HepG2 (cell line): Measurements from ENCODE around the gene RABGAP1L. TPM values are rescaled to one million over a fixed set of nuclear protein-coding genes. Genes with fewer than 3 reads are reported as not detected.

ENCODE experiments used
- ATAC-seq: fragments of 200-7000 bp; cut with Tn5 transposase; 3 replicates; pipeline ENCODE4 v1.9.1; 2020; ENCODE audit warnings: mild to moderate bottlenecking, moderate library complexity
- BruUV-seq: library from RNA; stranded (reverse); fragments of 400-500 nt; replicated peaks from 2 replicates; lab custom pipeline; 2021; lab: Mats Ljungman, UMichigan
- CTCF ChIA-PET: fragments of 300-600 bp; formaldehyde crosslinking; extraction: SDS; loops from one replicate; lab custom pipeline; 2021; ENCODE audit warnings: low total read pairs, inconsistent platforms, low intra/inter-chr PET ratio; lab: Yijun Ruan, JAX
- POLR2A ChIA-PET: fragments of 350-600 bp; sonication (Branson Sonifier 250); formaldehyde crosslinking; loops from one replicate; lab custom pipeline; 2020; ENCODE audit warnings: antibody characterized with exemption, inconsistent platforms; lab: Yijun Ruan, JAX
- DNase-seq: peaks from one replicate; pipeline ENCODE4 v3.0.0-alpha.2; 2015; ENCODE audit warnings: low spot score
- FAIRE-seq: peaks from 3 replicates; lab custom pipeline; 2011; peaks lifted over from hg19 to GRCh38; lab: Jason Lieb, UNC
- H2AFZ ChIP-seq: one replicate; pipeline ENCODE4 v1.6.1; 2011; ENCODE audit warnings: low read length, inconsistent platforms
- H3K27ac ChIP-seq: fragments of 300-600 bp; 3 replicates; pipeline ENCODE4 v1.8.0; 2011; ENCODE audit warnings: mixed run types, mild to moderate bottlenecking, mixed read lengths, low read length, inconsistent platforms; ENCODE audit not compliant: insufficient read depth; ENCODE audit errors: extremely low read length
- H3K27me3 ChIP-seq, 2 experiments: fragments of 200-600 bp in 1 of 2; 2 replicates in 1 of 2; 3 replicates in 1 of 2; pipeline versions ENCODE4 v1.6.0 to v1.8.0; 2011; ENCODE audit warnings: low read length in 2 of 2, mild to moderate bottlenecking in 2 of 2, moderate library complexity in 2 of 2, inconsistent platforms in 1 of 2; ENCODE audit not compliant: insufficient read depth in 2 of 2, control insufficient read depth in 1 of 2
- H3K36me3 ChIP-seq, 2 experiments: fragments of 200-600 bp in 1 of 2; replicated peaks in 1 of 2; 2 replicates in 1 of 2; 3 replicates in 1 of 2; pipeline versions ENCODE4 v1.5.1 to v1.8.0; 2011; ENCODE audit warnings: low read length in 2 of 2, inconsistent platforms in 1 of 2; ENCODE audit not compliant: insufficient read depth in 2 of 2, control insufficient read depth in 1 of 2
- H3K4me1 ChIP-seq: 2 replicates; pipeline ENCODE4 v1.5.1; 2012; ENCODE audit warnings: low read length, inconsistent platforms; ENCODE audit not compliant: insufficient read depth
- H3K4me2 ChIP-seq: 2 replicates; pipeline ENCODE4 v1.6.0; 2011; ENCODE audit warnings: low read depth, low read length, inconsistent platforms
- H3K4me3 ChIP-seq, 3 experiments: fragments of 200-600 bp in 1 of 3; sonication (generic), shearing (Covaris generic) in 1 of 3; replicated peaks in 1 of 3; 2 replicates each; pipeline ENCODE4 v1.5.1; 2011 to 2016; ENCODE audit warnings: low read length in 3 of 3, inconsistent platforms in 2 of 3, low read depth in 2 of 3, mild to moderate bottlenecking in 2 of 3, control low read depth in 1 of 3, mixed read lengths in 1 of 3; ENCODE audit not compliant: insufficient read depth in 1 of 3
- H3K79me2 ChIP-seq: one replicate; pipeline ENCODE4 v1.6.1; 2011; ENCODE audit warnings: low read length, inconsistent platforms; ENCODE audit not compliant: insufficient read depth
- H3K9ac ChIP-seq: 2 replicates; pipeline ENCODE4 v1.6.0; 2011; ENCODE audit warnings: mild to moderate bottlenecking, low read depth, low read length, inconsistent platforms; ENCODE audit not compliant: insufficient read depth
- H3K9me3 ChIP-seq: 2 replicates; pipeline ENCODE4 v1.5.1; 2012; ENCODE audit warnings: mild to moderate bottlenecking, low read length
- H4K20me1 ChIP-seq: 2 replicates; pipeline ENCODE4 v1.6.0; 2011; ENCODE audit warnings: inconsistent platforms, mild to moderate bottlenecking, low read length, moderate library complexity; ENCODE audit not compliant: insufficient read depth
- BHLHE40 ChIP-seq: IDR thresholded peaks from 2 replicates; pipeline ENCODE4 v1.6.1; 2011; ENCODE audit warnings: low read length, improper control_type of control experiment
- HOXA3 ChIP-seq: sonication (generic); formaldehyde crosslinking; IDR thresholded peaks from 2 replicates; pipeline ENCODE4 v1.5.0; 2020; ENCODE audit warnings: missing genetic modification reagents
- KLF15 ChIP-seq: sonication (generic); formaldehyde crosslinking; IDR thresholded peaks from 2 replicates; pipeline ENCODE4 v1.8.1; 2023; ENCODE audit warnings: borderline replicate concordance, mild to moderate bottlenecking, inconsistent platforms, missing genetic modification reagents, mixed read lengths
- RELA ChIP-seq: sonication (generic); formaldehyde crosslinking; IDR thresholded peaks from 2 replicates; pipeline ENCODE4 v1.4.0; 2020; ENCODE audit warnings: missing genetic modification reagents
- SCMH1 ChIP-seq: sonication (generic); formaldehyde crosslinking; IDR thresholded peaks from 2 replicates; pipeline ENCODE4 v1.9.0; 2021; ENCODE audit warnings: missing genetic modification reagents, mild to moderate bottlenecking, borderline replicate concordance
- TBX3 ChIP-seq: fragments of 450-650 bp; IDR thresholded peaks from 2 replicates; pipeline ENCODE4 v1.6.1; 2017; ENCODE audit warnings: antibody characterized with exemption, mild to moderate bottlenecking, inconsistent platforms, borderline replicate concordance
- ZHX2 ChIP-seq, 2 experiments: sonication (generic) in 1 of 2; formaldehyde crosslinking in 1 of 2; IDR thresholded peaks; 2 replicates each; pipeline versions ENCODE4 v1.6.1 to v1.9.0; 2014 to 2022; ENCODE audit warnings: antibody characterized with exemption in 1 of 2, borderline replicate concordance in 1 of 2, inconsistent platforms in 1 of 2, low read depth in 1 of 2, missing genetic modification reagents in 1 of 2
- ZNF326 ChIP-seq: sonication (generic); formaldehyde crosslinking; IDR thresholded peaks from 2 replicates; pipeline ENCODE4 v1.4.0; 2020; ENCODE audit warnings: missing genetic modification reagents, borderline replicate concordance
- ZNF496 ChIP-seq: sonication (generic); formaldehyde crosslinking; IDR thresholded peaks from 2 replicates; pipeline ENCODE4 v1.8.1; 2023; ENCODE audit warnings: mild to moderate bottlenecking, moderate library complexity, missing genetic modification reagents; ENCODE audit not compliant: insufficient replicate concordance
- ZNF598 ChIP-seq: sonication (generic); formaldehyde crosslinking; IDR thresholded peaks from 2 replicates; pipeline ENCODE4 v1.5.1; 2020; ENCODE audit warnings: mild to moderate bottlenecking, missing genetic modification reagents, borderline replicate concordance
- ZNF775 ChIP-seq: sonication (generic); formaldehyde crosslinking; IDR thresholded peaks from 2 replicates; pipeline ENCODE4 v1.4.0; 2020; ENCODE audit warnings: missing genetic modification reagents, mild to moderate bottlenecking, moderate library complexity, borderline replicate concordance
- ZNF781 ChIP-seq: sonication (generic); formaldehyde crosslinking; IDR thresholded peaks from 2 replicates; pipeline ENCODE4 v1.5.1; 2020; ENCODE audit warnings: borderline replicate concordance, mild to moderate bottlenecking, missing genetic modification reagents; ENCODE audit errors: not compliant biosample characterization
- WGBS: methylation state at CpG from one replicate; pipeline ENCODE4 v1.1.6; 2017; ENCODE audit warnings: low lambda C conversion rate; 5-methylcytosine and 5-hydroxymethylcytosine counted together
- in situ Hi-C: cut with HindIII; loops from 2 replicates; pipeline ENCODE4 v1.10.0; 2017; ENCODE audit warnings: low pct_unique_long_range_greater_than_20kb; ENCODE audit not compliant: extremely low pct_ligation_motif_present
- intact Hi-C: fragments of 100-400 bp; cut with micrococcal nuclease; formaldehyde crosslinking; loops from one replicate; pipeline ENCODE4 v1.10.0; 2022; ENCODE audit not compliant: unreplicated experiment
- polyA plus RNA-seq, 8 experiments: library from polyadenylated mRNA; depleted of rRNA in 3 of 8; stranded (reverse) in 7 of 8; unstranded in 1 of 8; fragments of >200 nt; fragmentation: Illumina TruSeq in 4 of 8; extraction: Trizol in 4 of 8; gene quantifications; 2 replicates each; pipeline versions ENCODE4 v1.2.1 to v1.2.3, GENCODE V29; 2011 to 2016; ENCODE audit warnings: low read depth in 4 of 8, missing spikeins in 1 of 8, mixed read lengths in 1 of 8; ENCODE audit not compliant: insufficient read depth in 1 of 8
- total RNA-seq, 5 experiments: library from RNA; depleted of rRNA; stranded (reverse); fragments of >200 nt; fragmentation: Illumina TruSeq; extraction: Trizol; gene quantifications; 2 replicates each; pipeline ENCODE4 v1.2.3, GENCODE V29; 2016; ENCODE audit warnings: low read depth in 1 of 5

Gene RABGAP1L
- total and polyA plus RNA-seq, 2 of the 13 experiments (the other 11 are each of a cell fraction or from before 2014, with no cell fraction given): 7.9 to 22.6 TPM

- CTCF ChIA-PET: no interaction called here
- whole genome bisulfite sequencing: 74% methylated on average over 5 of the region's 5 CpGs
- Histone ChIP-seq H2AFZ (no peak overlapping the region), H3K36me3 (no peaks in the 10 kb centered on the region), H3K4me3 (no peak overlapping the region), H3K4me2 (no peak overlapping the region), H3K4me1 (no peaks in the 10 kb centered on the region), H3K79me2 (no peaks in the 10 kb centered on the region), H3K9me3 (no peaks in the 10 kb centered on the region), H4K20me1 (no peaks in the 10 kb centered on the region), H3K27me3 (no peaks in the 10 kb centered on the region), H3K27ac (no peak overlapping the region), H3K9ac (no peak overlapping the region)
- no TSS peak for BruUV-seq
- in situ Hi-C loops: no loop called here
- intact Hi-C loops: no loop called here
- DNase-seq (no peak), ATAC-seq (no peak), FAIRE-seq (no peak)
- TF ChIP-seq TBX3: no peak
- POLR2A ChIA-PET: no interaction called here
Observed at GRCh38 chr1:174913225-174913903, 754.0 kb downstream of the RABGAP1L start.

- intact Hi-C loops: no loop called here
- Histone ChIP-seq H3K36me3 (no peaks in the 10 kb centered on the region), H3K9ac (no peak overlapping the region), H3K79me2 (no peaks in the 10 kb centered on the region), H4K20me1 (no peaks in the 10 kb centered on the region), H3K4me2 (no peak overlapping the region), H3K9me3 (no peaks in the 10 kb centered on the region), H3K27me3 (no peaks in the 10 kb centered on the region), H3K4me1 (no peaks in the 10 kb centered on the region), H3K27ac (no peak overlapping the region), H3K4me3 (no peak overlapping the region), H2AFZ (no peak overlapping the region)
- ATAC-seq (no peak), FAIRE-seq (no peak), DNase-seq (no peak)
- POLR2A ChIA-PET: no interaction called here
- in situ Hi-C loops: no loop called here
- BruUV-seq: no TSS peak
- CTCF ChIA-PET: no interaction called here
- WGBS: 52% methylated on average over 1 of the region's 1 CpG
- no peak for TF ChIP-seq ZHX2 (IDR thresholded peaks at IDR 0.05; ENCODE audit: low read depth)
- no peak for TF ChIP-seq ZHX2 (CRISPR knock-in tag; IDR thresholded peaks at IDR 0.05; ENCODE audit: borderline replicate concordance)
- no peak for TF ChIP-seq HOXA3
- no peak for TF ChIP-seq KLF15 (CRISPR knock-in tag)
- TF ChIP-seq ZNF598 (CRISPR knock-in tag): no peak
- TF ChIP-seq ZNF775 (CRISPR knock-in tag): no peak
- TF ChIP-seq SCMH1 (CRISPR knock-in tag): no peak
- no peak for TF ChIP-seq ZNF781 (CRISPR knock-in tag)
- TF ChIP-seq BHLHE40: no peak
- no peak for TF ChIP-seq ZNF326
- no peak for TF ChIP-seq RELA (CRISPR knock-in tag)
- TF ChIP-seq ZNF496 (CRISPR knock-in tag): no peak
Observed at GRCh38 chr1:174914991-174915390, 755.7 kb downstream of the RABGAP1L start.
